GM23338 (cell line): ENCODE results near the gene SCYGR4. TPM values are rescaled to one million over a fixed set of nuclear protein-coding genes. Genes with fewer than 3 reads are reported as not detected.

ENCODE experiments used
- ATAC-seq: fragments of 200-7000 bp; cut with Tn5 transposase; 3 replicates; pipeline ENCODE4 v1.9.1; 2020
- DNase-seq: peaks from one replicate; pipeline ENCODE4 v3.0.0-alpha.2; 2015; ENCODE audit warnings: low spot score
- H2AFZ ChIP-seq: fragments of 200-600 bp; sonication (generic); 2 replicates; pipeline ENCODE4 v1.8.0; 2016; ENCODE audit warnings: antibody characterized with exemption, mild to moderate bottlenecking, moderate library complexity
- H3F3A ChIP-seq: fragments of 200-600 bp; sonication (generic); replicated peaks from 2 replicates; pipeline ENCODE4 v1.8.0; 2017; ENCODE audit warnings: antibody characterized with exemption, mixed run types, low read depth
- H3K27ac ChIP-seq: fragments of 200-600 bp; sonication (generic); 2 replicates; pipeline ENCODE4 v1.6.1; 2016; ENCODE audit warnings: low read depth
- H3K27me3 ChIP-seq: fragments of 200-600 bp; sonication (generic); 2 replicates; pipeline ENCODE4 v1.8.0; 2016; ENCODE audit warnings: mild to moderate bottlenecking, mixed run types, moderate library complexity; ENCODE audit not compliant: insufficient read depth
- H3K36me3 ChIP-seq: fragments of 200-600 bp; sonication (generic); 2 replicates; pipeline ENCODE4 v1.8.0; 2016; ENCODE audit warnings: mild to moderate bottlenecking; ENCODE audit not compliant: insufficient read depth
- H3K4me1 ChIP-seq: fragments of 200-600 bp; sonication (generic); 2 replicates; pipeline ENCODE4 v1.8.0; 2016; ENCODE audit warnings: mild to moderate bottlenecking, moderate library complexity; ENCODE audit not compliant: insufficient read depth
- H3K4me2 ChIP-seq: fragments of 200-600 bp; sonication (generic); 2 replicates; pipeline ENCODE4 v1.7.1; 2017; ENCODE audit warnings: mixed run types
- H3K4me3 ChIP-seq: fragments of 200-600 bp; sonication (generic); 2 replicates; pipeline ENCODE4 v1.6.1; 2016; ENCODE audit warnings: mixed run types
- H3K79me2 ChIP-seq: fragments of 200-600 bp; sonication (generic); replicated peaks from 2 replicates; pipeline ENCODE4 v1.8.0; 2017; ENCODE audit warnings: mild to moderate bottlenecking; ENCODE audit not compliant: insufficient read depth
- H3K9me2 ChIP-seq: fragments of 200-600 bp; sonication (generic); 2 replicates; pipeline ENCODE4 v1.8.0; 2017; ENCODE audit not compliant: insufficient read depth
- H4K20me1 ChIP-seq: fragments of 200-600 bp; sonication (generic); replicated peaks from 2 replicates; pipeline ENCODE4 v1.8.0; 2017; ENCODE audit warnings: mild to moderate bottlenecking; ENCODE audit not compliant: insufficient read depth
- H3K27ac Mint-ChIP-seq: 2 replicates; pipeline ENCODE4 v1.8.0; 2020; ENCODE audit warnings: inconsistent platforms, mild to moderate bottlenecking, moderate library complexity, mixed read lengths
- H3K27me3 Mint-ChIP-seq: 3 replicates; pipeline ENCODE4 v1.8.0; 2022; ENCODE audit warnings: low read depth, mild to moderate bottlenecking, moderate library complexity, mixed read lengths, inconsistent platforms; ENCODE audit not compliant: insufficient read depth, poor library complexity
- H3K36me3 Mint-ChIP-seq: 3 replicates; pipeline ENCODE4 v1.8.0; 2021; ENCODE audit warnings: low read depth, mild to moderate bottlenecking, inconsistent platforms, moderate library complexity, mixed read lengths
- H3K4me1 Mint-ChIP-seq: 3 replicates; pipeline ENCODE4 v1.8.0; 2020; ENCODE audit warnings: mild to moderate bottlenecking, inconsistent platforms, mixed read lengths
- H3K4me3 Mint-ChIP-seq: 3 replicates; pipeline ENCODE4 v1.8.0; 2021; ENCODE audit warnings: moderate library complexity, mild to moderate bottlenecking, inconsistent platforms, mixed read lengths
- H3K9me3 Mint-ChIP-seq: 3 replicates; pipeline ENCODE4 v1.8.0; 2020; ENCODE audit warnings: moderate library complexity, mild to moderate bottlenecking, inconsistent platforms, mixed read lengths
- CREB1 ChIP-seq: fragments of 250-450 bp; sonication (Bioruptor Pico); IDR thresholded peaks from 2 replicates; pipeline ENCODE4 v1.5.0; 2020; ENCODE audit warnings: low read depth, mild to moderate bottlenecking, moderate library complexity
- CTCF ChIP-seq, 2 experiments: fragments of 200-600 bp in 1 of 2; sonication (generic) in 1 of 2; conservative IDR thresholded peaks; 2 replicates each; pipeline versions ENCODE4 v1.5.1 to v1.6.1; 2016 to 2017; ENCODE audit warnings: antibody characterized with exemption in 2 of 2, low read depth in 2 of 2, mild to moderate bottlenecking in 2 of 2, moderate library complexity in 1 of 2
- ETS1 ChIP-seq: IDR thresholded peaks from 2 replicates; pipeline ENCODE4 v1.6.1; 2016; ENCODE audit warnings: antibody characterized with exemption
- EZH2 ChIP-seq: fragments of 200-600 bp; sonication (generic); IDR thresholded peaks from one replicate; pipeline ENCODE4 v1.8.0; 2017; ENCODE audit warnings: antibody characterized with exemption, mild to moderate bottlenecking, low read depth; ENCODE audit not compliant: unreplicated experiment
- EZH2phosphoT487 ChIP-seq: fragments of 200-600 bp; sonication (generic); IDR thresholded peaks from one replicate; pipeline ENCODE4 v1.8.1; 2018; ENCODE audit warnings: antibody characterized with exemption; ENCODE audit not compliant: unreplicated experiment
- JUNB ChIP-seq: IDR thresholded peaks from one replicate; pipeline ENCODE4 v1.6.1; 2016; ENCODE audit warnings: antibody characterized with exemption; ENCODE audit not compliant: unreplicated experiment
- NANOG ChIP-seq: IDR thresholded peaks from 2 replicates; pipeline ENCODE4 v1.6.1; 2016; ENCODE audit warnings: antibody characterized with exemption, borderline replicate concordance
- POLR2AphosphoS5 ChIP-seq: IDR thresholded peaks from 2 replicates; pipeline ENCODE4 v1.6.1; 2016; ENCODE audit warnings: antibody characterized with exemption, low read depth
- REST ChIP-seq: IDR thresholded peaks from one replicate; pipeline ENCODE4 v1.6.1; 2018; ENCODE audit warnings: antibody characterized with exemption; ENCODE audit not compliant: unreplicated experiment
- STAT1 ChIP-seq: IDR thresholded peaks from one replicate; pipeline ENCODE4 v1.6.1; 2016; ENCODE audit warnings: antibody characterized with exemption; ENCODE audit not compliant: unreplicated experiment
- ZNF114 ChIP-seq: fragments of 250-450 bp; sonication (Bioruptor Pico); IDR thresholded peaks from 2 replicates; pipeline ENCODE4 v1.5.0; 2020; ENCODE audit warnings: mild to moderate bottlenecking, moderate library complexity
- ZNF331 ChIP-seq: fragments of 250-450 bp; sonication (Bioruptor Pico); IDR thresholded peaks from 2 replicates; pipeline ENCODE4 v1.5.0; 2020; ENCODE audit warnings: low read depth, mild to moderate bottlenecking, moderate library complexity
- polyA plus RNA-seq: library from polyadenylated mRNA; unstranded; fragments of >200 nt; fragmentation: Nextera tagmentation; extraction: Ambion mirVana; gene quantifications from 2 replicates; pipeline ENCODE4 v1.2.1, GENCODE V29; 2016
- total RNA-seq: library from RNA; depleted of rRNA; stranded (reverse); fragments of >200 nt; shearing (Covaris generic); gene quantifications from 2 replicates; pipeline ENCODE4 v1.2.3, GENCODE V29; 2014
- TF ChIP-seq, protein P1 (sequence below): fragments of 250-450 bp; sonication (Bioruptor Pico); IDR thresholded peaks from 2 replicates; pipeline ENCODE4 v1.5.0; 2020; ENCODE audit warnings: mild to moderate bottlenecking, moderate library complexity

Gene SCYGR4
- total and polyA plus RNA-seq, 2 experiments from 2014 or later = not detected

GRCh38 chr2:227615181-227615580 is 2.1 kb upstream of the SCYGR4 start:
- H3K4me3 Mint-ChIP-seq = no peak overlapping the region
- ATAC-seq = no peak

More at GRCh38 chr2:227615181-227615580, 2.1 kb upstream of the SCYGR4 start:
- Mint-ChIP-seq H3K27me3 (peaks cover 4% of the 10 kb centered on the region), H3K36me3 (no peaks in the 10 kb centered on the region), H3K27ac (no peak overlapping the region), H3K4me1 (peaks cover 17% of the 10 kb centered on the region), H3K9me3 (no peaks in the 10 kb centered on the region)
- no peaks in the 10 kb centered on the region for H3K79me2 ChIP-seq
- no peaks in the 10 kb centered on the region for H3F3A ChIP-seq
- H3K9me2 ChIP-seq = no peaks in the 10 kb centered on the region
- H2AFZ ChIP-seq = no peak overlapping the region
- H4K20me1 ChIP-seq = no peaks in the 10 kb centered on the region
- no peak overlapping the region for H3K4me3 ChIP-seq
- no peak overlapping the region for H3K27ac ChIP-seq
- peaks cover 7% of the 10 kb centered on the region; the same call in 1 of the 2 replicates for H3K4me1 ChIP-seq
- no peak overlapping the region for H3K4me2 ChIP-seq
- no peak for DNase-seq
- no peaks in the 10 kb centered on the region for H3K27me3 ChIP-seq
- H3K36me3 ChIP-seq = no peaks in the 10 kb centered on the region
- TF ChIP-seq POLR2AphosphoS5 (no peak), ETS1 (no peak), NANOG (no peak), EZH2phosphoT487 (no peak), REST (no peak), CREB1 (CRISPR knock-in tag) (no peak), STAT1 (no peak), CTCF (conservative IDR thresholded peaks at IDR 0.05; ENCODE audit: low read depth in 2 of 2) (no peak), ZNF114 (CRISPR knock-in tag) (no peak), JUNB (no peak), ZNF331 (no peak), EZH2 (no peak)
- TF ChIP-seq, protein P1, sequence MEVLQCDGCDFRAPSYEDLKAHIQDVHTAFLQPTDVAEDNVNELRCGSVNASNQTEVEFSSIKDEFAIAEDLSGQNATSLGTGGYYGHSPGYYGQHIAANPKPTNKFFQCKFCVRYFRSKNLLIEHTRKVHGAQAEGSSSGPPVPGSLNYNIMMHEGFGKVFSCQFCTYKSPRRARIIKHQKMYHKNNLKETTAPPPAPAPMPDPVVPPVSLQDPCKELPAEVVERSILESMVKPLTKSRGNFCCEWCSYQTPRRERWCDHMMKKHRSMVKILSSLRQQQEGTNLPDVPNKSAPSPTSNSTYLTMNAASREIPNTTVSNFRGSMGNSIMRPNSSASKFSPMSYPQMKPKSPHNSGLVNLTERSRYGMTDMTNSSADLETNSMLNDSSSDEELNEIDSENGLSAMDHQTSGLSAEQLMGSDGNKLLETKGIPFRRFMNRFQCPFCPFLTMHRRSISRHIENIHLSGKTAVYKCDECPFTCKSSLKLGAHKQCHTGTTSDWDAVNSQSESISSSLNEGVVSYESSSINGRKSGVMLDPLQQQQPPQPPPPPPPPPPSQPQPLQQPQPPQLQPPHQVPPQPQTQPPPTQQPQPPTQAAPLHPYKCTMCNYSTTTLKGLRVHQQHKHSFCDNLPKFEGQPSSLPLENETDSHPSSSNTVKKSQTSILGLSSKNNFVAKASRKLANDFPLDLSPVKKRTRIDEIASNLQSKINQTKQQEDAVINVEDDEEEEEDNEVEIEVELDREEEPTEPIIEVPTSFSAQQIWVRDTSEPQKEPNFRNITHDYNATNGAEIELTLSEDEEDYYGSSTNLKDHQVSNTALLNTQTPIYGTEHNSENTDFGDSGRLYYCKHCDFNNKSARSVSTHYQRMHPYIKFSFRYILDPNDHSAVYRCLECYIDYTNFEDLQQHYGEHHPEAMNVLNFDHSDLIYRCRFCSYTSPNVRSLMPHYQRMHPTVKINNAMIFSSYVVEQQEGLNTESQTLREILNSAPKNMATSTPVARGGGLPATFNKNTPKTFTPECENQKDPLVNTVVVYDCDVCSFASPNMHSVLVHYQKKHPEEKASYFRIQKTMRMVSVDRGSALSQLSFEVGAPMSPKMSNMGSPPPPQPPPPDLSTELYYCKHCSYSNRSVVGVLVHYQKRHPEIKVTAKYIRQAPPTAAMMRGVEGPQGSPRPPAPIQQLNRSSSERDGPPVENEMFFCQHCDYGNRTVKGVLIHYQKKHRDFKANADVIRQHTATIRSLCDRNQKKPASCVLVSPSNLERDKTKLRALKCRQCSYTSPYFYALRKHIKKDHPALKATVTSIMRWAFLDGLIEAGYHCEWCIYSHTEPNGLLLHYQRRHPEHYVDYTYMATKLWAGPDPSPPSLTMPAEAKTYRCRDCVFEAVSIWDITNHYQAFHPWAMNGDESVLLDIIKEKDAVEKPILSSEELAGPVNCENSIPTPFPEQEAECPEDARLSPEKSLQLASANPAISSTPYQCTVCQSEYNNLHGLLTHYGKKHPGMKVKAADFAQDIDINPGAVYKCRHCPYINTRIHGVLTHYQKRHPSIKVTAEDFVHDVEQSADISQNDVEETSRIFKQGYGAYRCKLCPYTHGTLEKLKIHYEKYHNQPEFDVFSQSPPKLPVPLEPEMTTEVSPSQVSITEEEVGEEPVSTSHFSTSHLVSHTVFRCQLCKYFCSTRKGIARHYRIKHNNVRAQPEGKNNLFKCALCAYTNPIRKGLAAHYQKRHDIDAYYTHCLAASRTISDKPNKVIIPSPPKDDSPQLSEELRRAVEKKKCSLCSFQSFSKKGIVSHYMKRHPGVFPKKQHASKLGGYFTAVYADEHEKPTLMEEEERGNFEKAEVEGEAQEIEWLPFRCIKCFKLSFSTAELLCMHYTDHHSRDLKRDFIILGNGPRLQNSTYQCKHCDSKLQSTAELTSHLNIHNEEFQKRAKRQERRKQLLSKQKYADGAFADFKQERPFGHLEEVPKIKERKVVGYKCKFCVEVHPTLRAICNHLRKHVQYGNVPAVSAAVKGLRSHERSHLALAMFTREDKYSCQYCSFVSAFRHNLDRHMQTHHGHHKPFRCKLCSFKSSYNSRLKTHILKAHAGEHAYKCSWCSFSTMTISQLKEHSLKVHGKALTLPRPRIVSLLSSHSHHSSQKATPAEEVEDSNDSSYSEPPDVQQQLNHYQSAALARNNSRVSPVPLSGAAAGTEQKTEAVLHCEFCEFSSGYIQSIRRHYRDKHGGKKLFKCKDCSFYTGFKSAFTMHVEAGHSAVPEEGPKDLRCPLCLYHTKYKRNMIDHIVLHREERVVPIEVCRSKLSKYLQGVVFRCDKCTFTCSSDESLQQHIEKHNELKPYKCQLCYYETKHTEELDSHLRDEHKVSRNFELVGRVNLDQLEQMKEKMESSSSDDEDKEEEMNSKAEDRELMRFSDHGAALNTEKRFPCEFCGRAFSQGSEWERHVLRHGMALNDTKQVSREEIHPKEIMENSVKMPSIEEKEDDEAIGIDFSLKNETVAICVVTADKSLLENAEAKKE (CRISPR knock-in tag) = no peak
